Fibroblast of skin of right biceps (primary cell): ENCODE measurements around the gene MAP3K20.
"Not testable (repeated sequence)": the region's sequence is repeated elsewhere in the genome, so short reads cannot be mapped to it uniquely, and the experiment has no call there.

Experiments
- DNase-seq: peaks from one replicate; pipeline ENCODE4 v3.0.0-alpha.2; 2013

Gene MAP3K20

DNA sequence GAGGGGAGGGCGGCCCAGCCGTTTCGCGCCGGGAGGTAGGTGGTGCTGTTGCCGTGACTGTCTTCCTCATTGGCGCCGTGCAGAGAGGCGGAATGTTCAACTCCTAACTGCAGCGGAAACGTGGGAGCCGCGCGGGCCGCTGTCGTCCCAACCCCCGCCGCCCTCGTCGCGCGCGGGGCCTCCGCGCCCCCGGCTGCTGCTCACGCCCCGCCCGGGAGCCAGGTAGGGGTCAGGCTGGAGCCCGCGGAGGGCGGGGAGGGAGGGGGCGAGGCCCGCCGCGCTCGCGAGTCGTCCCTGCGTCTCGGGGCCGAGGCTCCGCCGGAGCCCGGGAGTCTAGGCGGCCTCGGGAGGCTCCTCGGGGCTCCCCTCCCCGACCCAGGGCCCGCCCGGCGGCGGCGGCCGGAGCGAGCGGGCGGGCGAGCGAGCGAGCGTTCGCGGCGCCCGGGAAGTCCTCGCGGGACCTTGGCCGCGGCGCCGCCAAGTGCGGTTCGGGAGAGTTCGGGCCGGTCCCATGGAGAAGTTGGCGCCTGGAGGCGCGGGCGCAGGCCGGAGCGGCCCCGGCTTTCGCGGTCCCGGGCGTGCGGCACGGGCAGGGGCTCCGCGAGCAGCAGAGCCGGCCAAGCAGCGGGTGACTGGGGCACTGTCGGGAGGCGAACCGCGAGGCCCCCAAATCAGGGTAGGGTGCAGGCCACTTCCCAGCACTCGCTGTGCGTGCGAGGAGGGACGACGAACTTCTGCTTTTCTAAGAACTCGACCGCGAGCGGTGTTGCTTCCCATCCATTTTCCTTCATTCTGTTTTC lies at the start of gene MAP3K20:
TSS of gene MAP3K20 (plus strand) at position 66 of the 800 bp plus-strand sequence. CDS start 15,186 bp downstream, outside the sequence.
- DNase-seq = peak; percentile 81

DNA sequence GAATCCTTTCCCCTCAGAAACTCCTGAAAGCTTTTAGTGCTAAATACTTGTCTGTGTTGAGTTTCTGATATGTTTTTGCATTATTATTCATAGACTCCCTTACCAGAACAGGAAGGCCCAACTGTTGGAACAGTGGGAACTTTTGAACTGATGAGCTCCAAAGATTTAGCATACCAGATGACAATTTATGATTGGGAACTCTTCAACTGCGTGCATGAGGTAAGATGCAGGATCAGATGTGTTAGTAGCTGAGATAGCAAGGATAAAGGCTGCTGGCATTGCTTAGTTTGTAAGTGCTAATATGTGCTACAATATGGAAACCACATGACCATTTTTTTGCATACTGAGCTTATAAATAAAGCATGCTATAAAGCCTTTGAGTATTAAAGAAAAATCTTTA lies 49.2 kb upstream of the MAP3K20 start:
- DNase-seq = no peak

DNA sequence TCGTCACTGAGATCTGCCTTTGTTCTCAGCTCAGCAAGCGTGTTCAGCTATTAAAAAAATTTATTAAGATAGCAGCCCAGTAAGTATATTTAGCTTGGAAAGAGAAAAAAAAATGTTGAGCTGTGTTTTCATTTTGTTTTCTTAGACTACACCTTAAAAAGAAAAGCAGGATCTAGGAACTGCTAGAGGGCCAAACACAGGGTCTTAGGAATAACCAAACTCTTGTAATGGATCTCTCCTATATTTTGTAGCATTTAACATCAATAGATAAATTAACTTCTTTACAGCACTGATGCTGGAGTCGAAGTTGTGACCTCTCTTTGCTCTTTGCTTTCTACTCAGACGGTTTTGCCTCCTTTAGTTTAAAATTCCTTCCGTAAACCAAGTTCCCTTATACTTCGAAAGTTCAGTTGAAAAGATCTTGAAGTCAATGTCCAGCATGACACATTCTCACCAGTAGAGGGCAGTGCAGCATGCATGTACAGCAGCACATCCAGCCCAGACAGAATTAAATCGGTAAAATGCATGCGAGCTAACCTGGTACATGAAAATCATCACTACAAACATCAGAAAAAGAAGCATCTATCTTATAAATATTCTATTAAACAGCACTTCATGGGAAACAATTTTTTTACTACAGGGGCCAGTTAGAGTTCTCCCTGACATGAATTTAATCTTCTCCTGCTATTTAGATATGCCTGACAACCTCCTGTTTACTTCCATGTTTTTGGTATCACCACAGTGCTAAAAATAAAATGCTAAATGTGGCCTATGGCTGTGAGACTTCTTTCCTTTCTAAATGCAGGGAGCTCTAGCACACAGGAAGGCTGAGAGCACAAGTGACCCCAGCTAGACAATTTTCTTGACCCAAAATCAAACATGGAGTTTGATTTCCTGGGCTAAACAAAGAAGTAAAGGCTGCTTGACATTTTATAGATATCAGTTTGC lies 48.2 kb upstream of the MAP3K20 start:
- DNase-seq = peak; percentile 86

DNA sequence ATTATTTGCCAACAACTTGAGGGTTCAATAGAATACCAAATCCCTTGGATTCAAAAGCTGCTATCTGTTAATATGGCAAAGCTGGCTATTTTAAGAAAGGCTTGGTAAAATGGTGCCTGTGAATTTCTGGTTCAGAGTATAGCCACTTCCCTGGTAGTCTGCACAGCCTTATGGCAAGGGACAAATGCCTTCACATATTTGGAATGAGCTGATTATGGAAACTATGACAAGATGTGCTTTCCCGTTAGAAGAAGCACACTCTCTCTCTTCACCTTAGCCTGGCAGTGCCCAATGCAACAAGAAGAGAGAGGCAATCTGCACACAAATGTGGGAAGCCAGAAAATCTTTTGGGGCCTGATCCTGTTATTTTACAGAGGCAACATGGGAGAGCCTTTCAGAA lies 47.5 kb upstream of the MAP3K20 start:
- no peak for DNase-seq

DNA sequence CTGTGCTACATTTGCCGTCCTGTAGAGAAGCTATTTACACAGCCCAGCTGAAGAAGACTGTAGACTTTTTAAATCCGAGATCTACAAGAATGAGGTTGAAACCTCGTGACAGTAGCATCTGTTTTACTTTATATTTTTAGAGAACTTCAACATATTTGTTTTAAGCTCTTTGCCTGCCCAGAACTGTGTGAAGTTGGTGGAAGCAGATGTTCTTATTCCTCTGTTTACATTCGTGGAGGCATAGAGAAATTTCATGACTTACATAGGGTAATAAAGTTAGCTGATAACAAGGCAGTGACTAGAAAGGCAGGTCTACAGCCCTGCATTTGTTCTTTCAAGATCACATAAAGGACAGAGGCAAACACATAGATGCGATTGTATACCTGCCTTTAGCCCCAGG lies 47.0 kb upstream of the MAP3K20 start:
- peak; percentile 36 for DNase-seq

DNA sequence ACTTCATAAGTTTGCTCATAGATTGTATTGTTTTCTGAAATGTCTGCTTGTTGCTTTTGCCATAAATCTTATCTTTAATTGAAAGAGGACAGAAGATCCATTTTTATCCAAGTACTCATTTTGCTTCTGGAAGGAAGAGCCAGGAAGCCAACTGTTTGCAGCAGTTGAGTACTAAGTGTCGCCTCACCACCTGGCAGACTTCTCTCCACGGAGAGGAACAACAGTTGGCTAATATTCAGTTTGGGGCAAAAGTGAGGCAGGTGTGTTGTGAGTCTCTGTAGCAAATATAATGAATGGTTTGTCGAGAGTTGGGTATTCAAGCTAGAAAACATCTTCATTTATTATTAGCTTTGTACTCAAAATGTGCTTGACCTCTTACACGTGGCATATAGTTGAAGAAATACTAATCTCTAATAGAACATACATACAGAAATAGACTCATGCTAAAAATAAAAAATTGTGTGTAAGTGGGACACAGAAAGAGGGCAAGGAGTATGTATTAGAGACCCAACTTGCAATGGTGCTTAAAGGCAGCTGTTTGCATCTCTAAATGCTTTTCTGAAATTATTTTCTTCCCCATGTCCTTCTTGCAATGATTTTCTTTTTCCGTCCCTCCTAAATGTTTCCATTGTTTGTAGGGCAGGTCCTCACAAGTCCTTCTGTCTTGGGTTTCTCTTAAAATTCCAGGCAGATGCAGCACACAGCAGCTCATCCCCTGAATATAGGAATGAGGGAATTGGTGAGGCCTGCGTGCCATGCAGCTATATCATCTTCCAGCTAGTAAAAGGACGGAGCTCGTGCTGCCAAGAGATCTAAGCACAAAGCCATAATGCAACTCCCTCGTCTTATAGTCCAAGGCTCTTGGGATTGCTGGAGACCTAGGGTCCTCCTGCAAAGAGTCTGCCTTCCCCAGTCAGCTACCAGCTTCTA lies 44.8 kb upstream of the MAP3K20 start:
- peak; percentile 29 for DNase-seq

DNA sequence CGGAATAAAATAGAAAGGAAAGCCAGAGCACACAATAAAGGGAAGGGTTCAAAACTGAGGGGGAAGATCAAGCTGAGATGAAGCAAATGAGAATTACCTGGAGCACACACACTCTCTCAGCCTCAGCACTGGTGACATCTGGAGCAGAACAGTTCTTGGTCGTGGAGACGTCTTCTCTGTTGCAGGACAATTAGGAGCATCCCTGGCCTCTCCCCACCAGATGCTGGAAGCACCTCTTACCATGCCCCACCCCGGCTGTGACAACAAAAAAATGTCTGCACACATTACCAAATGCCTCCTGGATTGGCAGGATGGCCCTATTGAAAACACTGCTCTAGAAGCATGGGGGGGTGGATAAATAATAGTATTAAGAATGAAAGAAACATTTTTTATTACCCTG lies 43.6 kb upstream of the MAP3K20 start:
- DNase-seq = no peak

DNA sequence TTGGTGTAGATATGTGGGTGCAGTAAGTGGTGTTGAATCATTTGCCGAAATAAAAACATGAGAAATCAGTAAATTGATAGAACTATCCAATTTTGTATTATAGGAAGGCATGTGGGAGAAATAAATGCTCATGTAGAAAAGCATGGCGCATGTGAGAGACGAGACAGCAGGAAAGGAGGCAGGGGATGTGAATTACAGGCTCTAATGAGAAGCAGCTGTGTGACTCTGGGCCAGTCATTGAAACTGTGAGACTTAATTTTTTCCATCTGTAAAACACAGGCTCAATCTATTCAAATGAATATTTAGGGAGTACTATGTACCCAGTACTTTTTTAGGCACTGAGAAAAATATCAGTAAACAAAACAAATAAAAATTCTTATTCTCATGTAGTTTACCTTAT lies 42.6 kb upstream of the MAP3K20 start:
- peak; percentile 82 for DNase-seq

DNA sequence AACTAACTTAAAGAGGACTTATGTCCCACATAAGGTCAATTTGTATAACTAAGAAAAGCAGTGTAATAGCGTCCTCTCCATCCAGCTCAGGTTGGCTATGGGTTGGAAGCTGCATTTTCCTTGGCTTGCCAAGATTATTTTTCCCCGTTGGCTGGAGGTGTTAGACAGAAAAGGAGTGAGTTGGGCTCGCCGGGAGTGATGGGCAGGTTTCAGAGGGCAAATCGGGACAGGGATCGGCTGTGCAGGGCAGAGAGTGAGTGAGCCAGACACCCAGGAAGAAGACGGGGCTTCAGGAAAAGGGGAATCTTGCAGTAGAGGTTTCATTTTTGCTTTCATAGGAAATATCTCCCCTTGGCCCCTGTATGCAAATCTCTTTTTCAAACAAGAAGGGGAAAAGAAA lies 41.5 kb upstream of the MAP3K20 start:
- no peak for DNase-seq

DNA sequence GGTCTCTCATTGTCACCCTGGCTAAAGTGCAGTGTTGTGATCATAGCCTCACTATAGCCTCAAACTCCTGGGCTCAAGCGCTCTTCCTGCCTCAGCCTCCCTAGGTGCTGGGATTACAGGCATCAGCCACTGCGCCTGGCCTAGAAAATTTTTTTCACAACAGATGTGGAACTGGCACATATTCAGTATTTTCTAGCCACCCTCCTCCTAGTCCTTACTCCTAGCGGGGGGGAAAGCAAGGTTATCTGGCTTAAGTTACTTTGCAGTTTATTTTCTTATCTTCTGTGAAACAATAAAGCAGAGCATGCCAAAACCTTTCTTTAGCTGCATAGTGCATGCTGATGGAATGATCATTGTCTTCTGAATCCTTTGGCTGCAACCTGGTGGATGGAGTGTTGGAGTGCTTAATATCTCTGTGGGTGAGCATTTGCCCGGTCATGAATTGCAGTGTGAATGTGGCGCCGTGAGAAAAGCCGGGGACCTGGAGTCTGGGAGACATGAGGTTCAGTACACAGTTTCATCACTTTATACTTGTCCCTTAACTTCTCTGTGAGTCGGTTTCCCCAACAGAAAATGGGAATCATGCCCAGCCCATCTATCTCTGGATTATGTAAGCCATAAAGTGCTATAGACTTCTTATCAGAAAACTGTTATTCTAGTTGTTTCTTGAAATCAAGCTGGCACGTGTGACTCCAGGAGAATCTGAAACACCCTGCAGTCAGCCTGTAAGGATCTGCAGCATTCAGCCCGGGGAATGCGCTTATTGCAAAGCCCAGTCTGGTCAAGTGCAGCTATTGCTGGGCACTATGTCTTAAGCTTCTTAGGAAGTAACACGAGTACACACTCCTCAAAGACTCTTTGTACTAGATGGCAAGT lies 38.2 kb upstream of the MAP3K20 start:
- DNase-seq = no peak

DNA sequence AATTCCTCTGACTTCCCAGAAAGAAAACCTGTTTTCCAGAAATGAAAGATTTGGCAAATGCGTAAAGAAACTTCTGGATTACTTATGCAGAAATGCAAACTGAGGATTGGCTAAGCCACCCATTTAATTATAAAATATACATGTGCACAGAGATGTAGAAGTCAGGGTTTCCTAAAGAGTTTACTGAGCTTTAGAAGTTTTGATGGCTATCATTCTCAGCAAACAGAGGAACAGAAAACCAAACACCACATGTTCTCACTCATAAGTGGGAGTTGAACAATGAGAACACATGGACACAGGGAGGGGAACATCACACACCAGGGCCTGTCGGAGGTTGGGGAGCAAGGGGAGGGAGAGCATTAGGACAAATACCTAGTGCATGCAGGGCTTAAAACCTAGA lies 37.4 kb upstream of the MAP3K20 start:
- not testable (repeated sequence) for DNase-seq

DNA sequence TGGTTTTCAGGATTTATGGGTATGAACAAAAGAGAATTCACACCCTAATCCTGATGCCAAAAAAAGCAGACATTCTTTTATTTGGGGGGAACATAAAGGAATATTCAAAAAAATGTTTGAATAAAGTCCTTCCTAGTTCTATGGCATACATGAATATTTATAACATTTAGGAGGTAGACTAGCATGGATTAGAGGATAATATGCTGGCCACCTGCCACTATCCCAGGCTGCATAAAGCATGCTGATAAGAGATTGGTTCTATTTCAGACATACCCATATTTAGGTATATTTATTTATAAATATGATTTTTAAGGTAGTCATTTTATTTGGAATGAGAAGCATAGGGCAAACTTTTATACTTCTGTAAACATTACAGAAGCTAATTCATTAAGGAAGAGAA lies 34.9 kb upstream of the MAP3K20 start:
- no peak for DNase-seq

DNA sequence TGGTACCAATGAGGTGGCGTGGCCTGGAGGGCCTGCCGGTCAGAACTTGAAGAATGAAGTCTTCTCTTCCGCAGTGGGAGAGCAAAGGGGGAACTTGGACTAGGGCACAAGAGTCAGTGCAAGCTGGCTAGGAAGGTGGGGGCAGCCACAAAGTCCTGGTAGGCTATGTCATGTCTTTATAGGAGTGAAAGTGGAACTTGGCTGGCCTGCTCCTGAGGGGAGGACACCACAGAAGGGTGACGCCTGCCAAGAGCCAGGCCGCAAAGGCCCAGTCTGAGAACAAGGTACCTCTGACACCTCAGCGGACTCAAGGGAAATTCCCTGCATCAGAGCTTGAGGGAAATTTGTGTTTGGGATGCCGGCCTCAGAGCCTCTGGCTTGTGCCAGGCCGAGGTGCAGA lies 32.2 kb upstream of the MAP3K20 start:
- no peak for DNase-seq

DNA sequence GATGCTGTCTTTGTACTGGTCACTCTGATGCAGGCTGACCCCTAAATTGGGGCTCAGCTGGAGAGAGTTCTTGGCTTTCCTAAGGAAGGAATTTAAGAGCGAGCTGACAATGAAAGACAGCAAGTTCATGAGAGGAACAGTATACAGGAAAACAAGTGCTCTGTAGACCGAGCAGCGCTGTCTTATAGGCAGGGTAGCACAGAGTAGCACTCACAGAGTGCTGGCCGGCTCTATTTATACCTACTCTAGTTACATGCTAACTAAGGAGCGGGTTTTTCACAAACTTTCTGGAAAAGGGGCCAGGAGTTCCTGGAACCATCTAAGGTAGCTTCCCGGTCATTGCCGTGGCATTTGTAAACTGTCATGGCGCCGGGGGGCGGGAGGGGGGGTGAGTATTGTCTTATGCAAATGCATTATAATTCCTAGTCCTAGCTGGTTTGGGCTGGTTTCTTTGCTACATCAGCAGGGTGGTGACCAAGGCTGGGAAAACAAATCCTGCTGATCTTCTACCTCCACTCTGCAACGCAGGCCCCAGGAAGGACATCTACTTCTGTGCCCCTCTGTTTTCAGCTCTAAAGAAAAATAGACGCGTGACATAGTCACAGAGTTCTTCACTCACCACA lies 31.6 kb upstream of the MAP3K20 start:
- DNase-seq = no peak

DNA sequence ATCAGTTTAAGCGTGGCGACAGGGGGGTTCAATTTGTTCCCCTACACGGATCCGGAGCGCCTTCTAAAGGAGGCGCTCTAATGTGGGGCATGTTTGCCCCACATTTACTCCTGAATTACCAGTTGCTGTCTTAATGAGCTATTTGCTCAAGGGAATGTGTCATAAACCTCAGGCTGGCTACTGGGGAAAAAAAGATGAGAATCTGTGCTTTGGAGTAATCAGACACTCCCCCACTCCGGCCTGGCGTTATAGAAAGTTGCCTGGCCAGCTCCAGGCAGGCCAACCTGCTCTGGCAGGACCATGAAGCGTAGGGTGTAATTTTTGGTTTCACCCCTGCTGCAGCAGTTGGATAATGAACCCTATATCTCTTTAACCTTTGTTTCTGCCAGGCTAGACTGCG lies 31.0 kb upstream of the MAP3K20 start:
- peak; percentile 46 for DNase-seq

DNA sequence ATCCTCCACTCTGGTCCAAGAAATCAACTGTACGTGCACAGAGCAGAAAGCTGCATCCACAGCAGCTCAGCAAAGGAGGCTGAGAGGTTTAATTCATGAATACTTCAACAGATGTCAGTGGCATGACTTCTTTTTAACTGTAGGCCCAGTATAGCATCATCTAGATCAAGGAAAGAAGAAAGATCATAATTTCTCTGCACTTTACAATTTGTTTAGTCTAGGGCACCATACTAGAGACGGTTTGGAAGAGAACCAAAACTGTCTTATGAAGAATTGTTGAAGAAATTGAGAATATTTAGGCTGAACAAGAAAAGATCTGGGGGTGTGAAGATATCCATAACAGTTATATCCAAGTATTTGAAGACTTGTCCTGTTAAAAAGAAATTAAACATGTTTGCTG lies 30.5 kb upstream of the MAP3K20 start:
- no peak for DNase-seq

DNA sequence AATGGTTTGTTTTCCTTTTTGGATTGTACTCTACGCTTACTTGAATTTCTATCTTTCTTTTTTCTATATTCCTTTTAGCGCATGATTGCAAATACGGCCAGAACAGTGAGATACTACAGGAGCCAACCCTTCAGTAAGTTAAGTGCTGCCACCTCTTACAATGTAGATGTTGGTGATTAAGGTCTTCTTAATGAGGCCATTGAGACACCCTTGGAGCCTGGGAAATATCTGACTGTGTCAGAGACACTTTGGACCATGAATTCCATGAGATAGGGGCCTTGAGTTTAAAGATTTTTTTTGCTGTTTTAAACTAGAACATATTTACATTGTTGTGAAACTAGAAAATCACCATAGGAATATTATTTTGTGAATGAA lies 27.1 kb upstream of the MAP3K20 start:
- no peak for DNase-seq

DNA sequence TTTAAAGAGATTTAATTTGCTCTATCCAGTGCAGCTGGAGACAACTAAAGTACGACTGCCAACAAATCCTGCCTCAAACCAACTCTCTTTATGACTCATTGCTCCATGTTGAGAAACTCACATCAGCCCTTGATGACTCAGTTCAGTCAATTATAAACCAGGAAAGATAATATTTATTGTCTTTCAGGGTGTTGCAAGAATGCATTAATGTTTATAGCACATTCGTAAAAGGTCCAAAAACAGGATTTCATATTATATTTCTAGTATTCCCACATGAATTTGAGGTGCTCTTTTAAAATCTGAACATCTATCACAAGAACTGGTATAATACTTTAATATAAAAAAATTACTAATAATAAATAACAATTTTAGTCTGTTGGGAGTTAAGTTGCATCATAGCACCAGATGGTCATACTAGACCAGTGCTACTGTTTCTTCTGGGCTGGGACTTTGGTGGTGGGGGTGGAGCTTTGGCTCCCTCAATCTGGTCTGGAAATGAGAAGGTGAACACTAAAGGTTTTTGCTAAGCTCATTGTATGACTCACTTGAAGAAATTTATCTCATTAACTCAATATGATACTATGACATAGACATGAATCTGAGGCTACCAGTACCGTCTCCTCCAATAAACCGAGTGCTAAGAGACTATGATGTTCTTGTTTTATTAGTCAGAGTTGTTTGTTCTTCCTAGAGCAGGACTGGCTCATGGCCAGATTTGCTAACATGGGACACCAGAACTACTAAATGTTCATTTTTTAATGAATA lies 26.6 kb upstream of the MAP3K20 start:
- DNase-seq = peak; percentile 96

DNA sequence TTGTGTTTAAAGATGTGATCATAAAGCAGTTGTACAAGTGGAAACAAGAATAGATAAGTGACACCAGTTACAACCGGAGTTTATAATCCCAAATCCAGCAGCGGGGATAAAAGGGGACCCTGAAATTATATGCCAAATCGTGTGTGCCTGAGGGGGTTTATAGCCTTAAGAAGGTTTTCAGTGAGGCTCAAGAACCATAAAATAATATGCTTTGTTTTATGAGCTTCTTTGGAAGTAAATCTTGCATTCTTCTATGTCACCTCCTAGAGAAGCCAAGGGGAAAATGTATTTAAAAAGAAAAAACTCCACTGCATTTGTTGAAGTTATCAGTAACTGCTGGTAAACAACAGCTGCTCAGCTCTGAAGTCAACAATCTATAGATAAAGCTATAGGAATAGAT lies 25.8 kb upstream of the MAP3K20 start:
- DNase-seq = no peak

DNA sequence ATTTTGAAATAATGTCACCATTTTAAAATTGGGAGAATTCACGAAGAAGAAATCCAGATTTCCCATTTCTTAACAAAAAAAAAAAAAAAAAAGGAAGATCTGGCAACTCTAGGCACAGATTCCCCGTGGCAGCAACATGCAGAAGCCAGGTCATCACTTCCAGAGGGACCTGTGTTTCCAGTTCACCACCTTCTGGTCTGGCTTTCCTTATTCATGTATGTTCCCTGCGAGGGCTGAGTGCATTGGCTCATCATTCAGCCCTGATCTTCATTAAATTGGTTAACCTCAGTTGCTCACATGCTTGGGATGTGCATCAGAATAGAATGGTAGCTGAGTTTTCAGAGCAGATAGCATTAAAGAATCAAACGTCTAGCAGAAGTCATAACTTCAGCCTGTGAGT lies 25.0 kb upstream of the MAP3K20 start:
- DNase-seq = peak; percentile 21
